ENCODE results near the gene SGCD. TPM values are rescaled to one million over a fixed set of nuclear protein-coding genes. Genes with fewer than 3 reads are reported as not detected.

Gene SGCD
- total and polyA plus RNA-seq, 9 of the 15 experiments (the other 6 are each of a cell fraction or from before 2014, with no cell fraction given): not detected

DNA sequence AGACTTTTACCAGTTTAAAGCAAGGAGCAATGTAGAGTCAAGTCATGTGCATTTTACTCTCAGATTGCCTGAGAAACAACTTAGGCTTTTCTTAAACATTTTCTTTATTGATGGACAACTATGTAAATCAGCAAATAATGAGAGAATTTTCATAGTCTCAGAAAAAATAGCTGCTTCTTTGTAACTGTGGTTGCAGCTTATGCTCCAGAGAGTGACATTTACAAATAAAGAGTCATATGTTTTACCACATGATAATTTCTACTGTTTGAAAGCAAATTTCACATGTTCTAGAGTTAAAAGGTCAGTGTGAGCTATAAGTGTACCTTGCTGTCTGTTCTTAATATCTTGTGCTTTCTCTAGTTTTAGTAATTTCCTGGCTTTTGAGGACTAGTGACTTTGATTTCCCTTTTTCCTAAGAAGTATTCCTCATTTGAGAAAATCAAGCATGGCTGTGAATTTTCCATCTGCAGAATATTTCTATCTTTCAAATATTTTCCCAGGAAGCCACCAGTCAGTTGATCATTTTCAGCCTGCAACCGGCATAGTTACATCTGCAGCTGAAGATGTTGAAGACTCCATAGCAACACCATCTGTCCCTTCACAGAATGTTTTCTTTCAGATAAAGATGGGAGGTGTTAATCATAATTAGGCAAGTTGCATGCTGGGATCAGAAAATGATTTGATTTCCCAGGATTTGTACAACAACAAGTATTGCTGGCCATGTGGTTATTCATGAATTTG is 229.9 kb downstream of the SGCD start (continued):
- TF ChIP-seq, protein P1, sequence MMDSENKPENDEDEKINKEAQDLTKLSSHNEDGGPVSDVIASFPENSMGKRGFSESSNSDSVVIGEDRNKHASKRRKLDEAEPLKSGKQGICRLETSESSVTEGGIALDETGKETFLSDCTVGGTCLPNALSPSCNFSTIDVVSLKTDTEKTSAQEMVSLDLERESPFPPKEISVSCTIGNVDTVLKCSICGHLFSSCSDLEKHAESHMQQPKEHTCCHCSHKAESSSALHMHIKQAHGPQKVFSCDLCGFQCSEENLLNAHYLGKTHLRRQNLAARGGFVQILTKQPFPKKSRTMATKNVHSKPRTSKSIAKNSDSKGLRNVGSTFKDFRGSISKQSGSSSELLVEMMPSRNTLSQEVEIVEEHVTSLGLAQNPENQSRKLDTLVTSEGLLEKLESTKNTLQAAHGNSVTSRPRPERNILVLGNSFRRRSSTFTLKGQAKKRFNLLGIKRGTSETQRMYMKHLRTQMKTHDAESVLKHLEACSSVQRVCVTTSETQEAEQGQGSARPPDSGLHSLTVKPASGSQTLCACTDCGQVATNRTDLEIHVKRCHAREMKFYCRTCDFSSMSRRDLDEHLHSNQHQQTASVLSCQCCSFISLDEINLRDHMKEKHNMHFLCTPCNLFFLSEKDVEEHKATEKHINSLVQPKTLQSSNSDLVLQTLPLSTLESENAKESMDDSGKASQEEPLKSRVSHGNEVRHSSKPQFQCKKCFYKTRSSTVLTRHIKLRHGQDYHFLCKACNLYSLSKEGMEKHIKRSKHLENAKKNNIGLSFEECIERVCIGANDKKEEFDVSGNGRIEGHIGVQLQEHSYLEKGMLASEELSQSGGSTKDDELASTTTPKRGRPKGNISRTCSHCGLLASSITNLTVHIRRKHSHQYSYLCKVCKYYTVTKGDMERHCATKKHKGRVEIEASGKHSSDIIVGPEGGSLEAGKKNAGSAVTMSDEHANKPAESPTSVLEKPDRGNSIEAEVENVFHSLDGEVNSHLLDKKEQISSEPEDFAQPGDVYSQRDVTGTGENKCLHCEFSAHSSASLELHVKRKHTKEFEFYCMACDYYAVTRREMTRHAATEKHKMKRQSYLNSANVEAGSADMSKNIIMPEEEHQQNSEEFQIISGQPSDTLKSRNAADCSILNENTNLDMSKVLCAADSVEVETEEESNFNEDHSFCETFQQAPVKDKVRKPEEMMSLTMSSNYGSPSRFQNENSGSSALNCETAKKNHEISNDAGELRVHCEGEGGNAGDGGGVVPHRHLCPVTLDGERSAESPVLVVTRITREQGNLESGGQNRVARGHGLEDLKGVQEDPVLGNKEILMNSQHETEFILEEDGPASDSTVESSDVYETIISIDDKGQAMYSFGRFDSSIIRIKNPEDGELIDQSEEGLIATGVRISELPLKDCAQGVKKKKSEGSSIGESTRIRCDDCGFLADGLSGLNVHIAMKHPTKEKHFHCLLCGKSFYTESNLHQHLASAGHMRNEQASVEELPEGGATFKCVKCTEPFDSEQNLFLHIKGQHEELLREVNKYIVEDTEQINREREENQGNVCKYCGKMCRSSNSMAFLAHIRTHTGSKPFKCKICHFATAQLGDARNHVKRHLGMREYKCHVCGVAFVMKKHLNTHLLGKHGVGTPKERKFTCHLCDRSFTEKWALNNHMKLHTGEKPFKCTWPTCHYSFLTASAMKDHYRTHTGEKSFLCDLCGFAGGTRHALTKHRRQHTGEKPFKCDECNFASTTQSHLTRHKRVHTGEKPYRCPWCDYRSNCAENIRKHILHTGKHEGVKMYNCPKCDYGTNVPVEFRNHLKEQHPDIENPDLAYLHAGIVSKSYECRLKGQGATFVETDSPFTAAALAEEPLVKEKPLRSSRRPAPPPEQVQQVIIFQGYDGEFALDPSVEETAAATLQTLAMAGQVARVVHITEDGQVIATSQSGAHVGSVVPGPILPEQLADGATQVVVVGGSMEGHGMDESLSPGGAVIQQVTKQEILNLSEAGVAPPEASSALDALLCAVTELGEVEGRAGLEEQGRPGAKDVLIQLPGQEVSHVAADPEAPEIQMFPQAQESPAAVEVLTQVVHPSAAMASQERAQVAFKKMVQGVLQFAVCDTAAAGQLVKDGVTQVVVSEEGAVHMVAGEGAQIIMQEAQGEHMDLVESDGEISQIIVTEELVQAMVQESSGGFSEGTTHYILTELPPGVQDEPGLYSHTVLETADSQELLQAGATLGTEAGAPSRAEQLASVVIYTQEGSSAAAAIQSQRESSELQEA (IDR thresholded peaks at IDR 0.05; ENCODE audit: low read depth): no peak

DNA sequence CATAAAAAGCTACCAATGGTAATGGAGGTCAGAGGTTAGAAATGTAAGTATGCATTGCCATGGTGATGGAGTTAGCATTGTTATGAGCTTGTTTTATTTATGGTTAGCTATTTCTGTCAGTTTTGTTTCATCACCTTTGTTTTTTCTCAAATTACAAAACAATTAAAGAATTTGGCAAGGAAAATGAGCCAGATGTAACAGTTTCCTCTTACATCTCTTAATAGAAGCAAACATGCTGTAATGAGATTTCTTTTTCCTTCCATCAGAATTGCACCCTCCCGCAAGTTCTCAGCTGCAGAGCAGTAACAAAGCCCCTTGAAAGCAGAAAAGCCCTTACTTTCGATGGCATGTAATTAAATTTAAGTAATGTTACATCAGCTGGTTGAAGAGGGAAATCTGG is 233.0 kb downstream of the SGCD start:
- H3K9me1 ChIP-seq (ENCODE audit: control insufficient read depth, insufficient read depth, low read length): no peaks in the 10 kb centered on the region
- H4K20me1 ChIP-seq (replicated peaks; ENCODE audit: control insufficient read depth, insufficient read depth, low read length): no peaks in the 10 kb centered on the region
- no peaks in the 10 kb centered on the region for H3K9me3 ChIP-seq (replicated peaks; ENCODE audit: control insufficient read depth, insufficient read depth, low read depth, low read length)
- no peaks in the 10 kb centered on the region for H3K4me1 ChIP-seq (replicated peaks in 1 of 2; ENCODE audit: control insufficient read depth in 2 of 2, insufficient read depth in 2 of 2, low read length in 2 of 2)
- H3K36me3 ChIP-seq (ENCODE audit: control insufficient read depth, insufficient read depth, low read length): no peaks in the 10 kb centered on the region
- no peak overlapping the region for H3K4me2 ChIP-seq (ENCODE audit: insufficient read depth, low read length)
- DNase-seq (ENCODE audit: extremely low read depth in 1 of 4, low spot score in 3 of 4) (no peak), FAIRE-seq (no peak), ATAC-seq (no peak)
- intact Hi-C loops (cut with micrococcal nuclease) (no loop called here), in situ Hi-C loops (cut with MboI) (no loop called here)
- no peak overlapping the region for H2AFZ ChIP-seq (ENCODE audit: low read depth, low read length)
- no peaks in the 10 kb centered on the region for H3K79me2 ChIP-seq (ENCODE audit: control insufficient read depth, insufficient read depth, low read length)
- H3K9ac ChIP-seq (ENCODE audit: insufficient read depth in 1 of 2, low read depth in 2 of 2, low read length in 2 of 2): no peak overlapping the region
- no peak overlapping the region for H3K27ac ChIP-seq (ENCODE audit: extremely low read depth, low read depth, low read length)
- no TSS peak for BruUV-seq (replicated peaks)
- no peak overlapping the region for H3K4me3 ChIP-seq
- ChIA-PET CTCF (ENCODE audit: low intra/inter-chr PET ratio) (no interaction called here), POLR2A (no interaction called here)
- WGBS (ENCODE audit: insufficient coverage, low coverage, missing lambda C conversion rate): 0% methylated on average over 2 of the region's 2 CpGs
- TF ChIP-seq TCF7 (IDR thresholded peaks at IDR 0.05; ENCODE audit: borderline replicate concordance): no peak
- TF ChIP-seq EP300 (IDR thresholded peaks at IDR 0.05; ENCODE audit: low read length): no peak
- no peak for TF ChIP-seq ZNF778 (CRISPR knock-in tag; IDR thresholded peaks at IDR 0.05)
- TF ChIP-seq SREBF2 (CRISPR knock-in tag; IDR thresholded peaks at IDR 0.05): no peak
- no peak for TF ChIP-seq TRIM24 (IDR thresholded peaks at IDR 0.05)
- H3K27me3 ChIP-seq (ENCODE audit: control insufficient read depth in 2 of 2, insufficient read depth in 2 of 2, low read length in 2 of 2): no peaks in the 10 kb centered on the region
